Brain pericyte (primary cell): ENCODE results near the gene PIK3CA.
A peak's percentile ranks its signal among the peaks of the same experiment; 100 is the strongest.

Experiments used
- DNase-seq: peaks from one replicate; pipeline ENCODE4 v3.0.0-alpha.2; 2012; ENCODE audit warnings: low read depth, low spot score

The PIK3CA gene

DNA sequence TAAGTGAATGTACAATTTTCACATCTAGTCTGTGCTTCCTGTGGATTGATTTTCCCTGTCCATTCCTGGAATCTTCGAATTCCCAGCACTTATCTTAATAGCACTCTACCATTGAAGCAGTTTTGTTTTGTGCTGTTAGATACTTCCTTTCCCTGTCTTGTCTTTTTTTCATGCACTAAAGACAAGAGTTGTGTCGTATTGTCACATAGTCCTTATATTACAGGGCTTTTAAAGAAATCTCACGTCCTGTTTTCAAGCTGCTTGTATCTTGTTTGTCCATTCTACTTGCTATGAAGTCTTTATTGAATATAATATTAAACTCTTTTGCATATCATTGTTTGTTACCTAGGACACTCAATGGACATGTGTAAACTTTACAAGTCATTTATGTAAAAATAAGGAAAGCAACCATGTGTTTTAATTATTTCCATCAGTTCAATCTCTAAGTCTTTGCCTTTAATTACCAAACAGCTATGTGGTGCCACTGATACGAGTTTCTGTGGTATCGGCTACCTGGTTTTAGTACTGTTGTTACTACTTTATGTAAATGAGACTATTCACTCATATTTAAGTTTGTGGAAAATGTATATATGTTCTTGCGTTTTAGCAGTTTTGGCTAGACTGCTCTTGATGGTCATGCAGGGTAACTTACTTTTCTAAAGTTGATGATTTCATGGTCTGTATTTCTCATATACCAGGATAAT is 10.3 kb downstream of the PIK3CA start:
- no peak for DNase-seq

GRCh38 chr3:179163503-179163902 is 15.3 kb downstream of the PIK3CA start:
- no peak for DNase-seq

- no peak for DNase-seq
Measured at GRCh38 chr3:179164857-179165256, 16.7 kb downstream of the PIK3CA start.

DNA sequence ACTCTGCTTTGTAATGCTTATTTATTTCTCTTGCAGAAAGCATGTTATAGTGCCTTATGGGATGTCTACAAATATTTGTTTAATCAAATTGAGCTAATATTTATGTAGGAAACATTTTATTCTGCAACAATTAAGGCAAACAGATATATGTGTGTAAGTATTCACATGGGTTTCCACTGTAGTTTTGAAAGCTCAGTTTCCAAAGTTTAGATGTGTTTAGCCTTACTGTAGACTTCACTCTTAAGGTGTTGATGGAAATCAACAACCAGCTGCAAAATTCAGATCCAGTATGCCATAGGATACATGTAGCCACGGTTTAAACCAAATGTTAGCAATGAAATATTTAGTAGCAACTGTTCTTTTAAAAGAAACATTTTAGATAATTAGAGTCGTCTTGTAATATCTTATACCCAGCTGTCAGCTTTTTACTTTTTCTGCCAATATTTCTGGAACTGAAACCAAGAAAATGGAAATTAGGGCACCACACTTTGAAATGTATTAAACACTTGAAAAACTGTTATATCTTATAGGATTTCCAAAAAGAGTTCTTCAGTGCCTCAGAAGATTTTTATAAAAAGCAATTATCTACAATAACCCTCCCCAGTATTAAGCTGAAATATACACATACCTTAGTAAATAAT is 18.5 kb downstream of the PIK3CA start:
- DNase-seq: no peak

- DNase-seq: no peak
Measured at GRCh38 chr3:179168918-179169317, 20.8 kb downstream of the PIK3CA start.

DNA sequence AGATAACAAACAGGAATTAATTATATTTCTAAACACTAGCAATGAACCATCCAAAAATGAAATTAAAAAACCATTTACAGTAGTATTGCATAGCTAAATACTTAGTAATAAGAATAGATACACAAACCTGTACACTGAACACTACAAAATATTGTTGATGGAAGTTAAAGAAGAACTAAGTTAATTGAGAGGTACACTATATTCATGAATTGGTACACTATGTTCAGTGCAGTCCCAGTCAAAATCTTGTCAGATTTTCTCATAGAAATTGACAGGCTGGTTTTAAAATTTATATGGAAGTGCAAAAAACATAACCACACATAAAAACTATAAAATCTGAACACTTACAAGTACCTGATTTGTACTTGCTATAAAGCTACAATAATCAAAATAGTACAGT is 24.4 kb downstream of the PIK3CA start:
- no peak for DNase-seq

DNA sequence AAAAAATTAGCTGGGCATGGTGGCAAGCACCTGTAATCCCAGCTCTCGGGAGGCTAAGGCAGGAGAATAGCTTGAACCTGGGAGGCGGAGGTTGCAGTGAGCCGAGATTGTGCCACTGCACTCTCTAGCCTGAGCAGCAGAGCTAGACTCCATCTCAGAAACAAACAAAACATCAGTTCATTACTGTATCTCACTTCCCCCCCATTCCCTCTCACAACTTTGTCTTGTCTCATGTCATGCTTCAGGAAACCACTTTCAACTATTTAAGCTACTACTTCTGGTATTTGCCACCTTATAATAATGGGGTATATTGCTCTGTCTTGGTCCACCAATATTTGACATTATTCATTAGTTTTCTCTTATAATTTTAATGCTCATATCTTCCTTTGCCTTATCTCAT is 26.2 kb downstream of the PIK3CA start:
- DNase-seq: no peak

DNA sequence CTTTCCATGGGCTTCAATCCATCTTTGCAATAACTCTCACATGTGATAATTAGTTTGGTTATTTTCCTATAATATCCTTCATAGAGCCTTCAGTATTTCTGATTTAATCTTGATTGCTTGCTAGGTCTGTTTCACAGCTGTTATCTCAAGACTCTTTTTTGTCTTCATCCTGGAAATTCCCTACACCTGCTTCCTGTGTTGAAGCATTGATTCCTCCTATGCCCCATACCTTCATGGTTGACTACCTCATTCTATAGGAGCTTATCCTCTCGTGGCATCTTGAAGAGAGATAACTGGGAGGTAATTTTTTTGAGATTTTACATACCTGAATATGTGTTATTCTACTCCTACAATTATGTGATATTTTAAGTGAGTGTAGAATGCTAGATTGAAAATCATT is 26.7 kb downstream of the PIK3CA start:
- no peak for DNase-seq

DNA sequence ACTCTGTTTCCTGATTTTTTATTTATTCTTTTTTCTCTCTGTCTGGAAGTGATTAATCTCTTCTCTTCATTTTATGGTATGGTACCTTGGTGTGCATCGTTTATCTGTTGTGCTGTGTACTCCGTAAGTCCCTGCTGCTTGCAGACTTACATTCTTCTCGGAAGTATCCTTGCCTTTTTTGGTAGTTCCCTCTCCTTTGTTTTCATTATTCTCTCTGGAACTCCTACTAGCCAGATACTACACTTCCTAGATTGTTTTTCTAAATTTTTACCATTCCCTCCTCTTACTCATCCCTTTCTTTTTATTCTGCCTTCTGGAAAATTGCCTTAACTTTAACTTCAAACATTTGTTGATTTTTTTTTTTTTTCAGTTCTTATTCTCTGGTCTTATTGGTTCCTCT is 27.2 kb downstream of the PIK3CA start:
- DNase-seq: no peak

DNA sequence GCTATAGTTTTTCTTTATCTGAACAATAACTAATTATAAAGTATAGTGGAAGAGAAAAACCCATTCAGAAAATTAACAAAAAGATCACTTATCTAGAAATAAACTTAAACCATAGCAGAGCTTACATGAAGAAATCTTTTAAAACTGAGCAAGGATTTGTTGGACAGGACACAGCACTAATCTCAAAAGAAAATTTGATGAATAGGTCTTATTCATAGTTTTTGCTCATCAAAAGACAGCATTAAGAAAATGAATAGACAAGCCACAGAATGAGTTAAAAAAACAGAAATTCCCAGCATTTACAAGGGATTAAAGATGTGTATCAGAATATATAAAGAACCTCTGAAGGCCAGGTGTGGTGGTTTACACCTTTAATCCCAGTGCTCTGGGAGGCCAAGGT is 29.5 kb downstream of the PIK3CA start:
- no peak for DNase-seq

DNA sequence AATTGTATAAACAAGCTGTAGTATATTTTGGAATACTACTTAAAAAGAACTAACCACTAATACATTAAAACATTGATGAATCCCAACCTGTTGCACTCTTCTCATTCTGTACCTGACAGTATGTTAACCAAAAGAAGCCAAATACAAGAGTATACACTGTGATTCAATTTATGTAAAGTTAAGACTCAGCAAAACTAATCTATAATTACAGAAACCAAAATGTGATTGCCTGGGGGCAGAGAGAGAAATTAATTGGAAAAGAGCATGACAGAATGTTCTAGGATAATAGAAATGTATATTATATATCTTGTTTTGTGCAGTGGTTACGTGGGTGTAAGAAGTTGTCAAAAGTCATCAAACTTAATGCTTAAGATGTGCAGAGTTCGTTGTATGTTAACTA is 31.1 kb downstream of the PIK3CA start:
- DNase-seq: no peak

DNA sequence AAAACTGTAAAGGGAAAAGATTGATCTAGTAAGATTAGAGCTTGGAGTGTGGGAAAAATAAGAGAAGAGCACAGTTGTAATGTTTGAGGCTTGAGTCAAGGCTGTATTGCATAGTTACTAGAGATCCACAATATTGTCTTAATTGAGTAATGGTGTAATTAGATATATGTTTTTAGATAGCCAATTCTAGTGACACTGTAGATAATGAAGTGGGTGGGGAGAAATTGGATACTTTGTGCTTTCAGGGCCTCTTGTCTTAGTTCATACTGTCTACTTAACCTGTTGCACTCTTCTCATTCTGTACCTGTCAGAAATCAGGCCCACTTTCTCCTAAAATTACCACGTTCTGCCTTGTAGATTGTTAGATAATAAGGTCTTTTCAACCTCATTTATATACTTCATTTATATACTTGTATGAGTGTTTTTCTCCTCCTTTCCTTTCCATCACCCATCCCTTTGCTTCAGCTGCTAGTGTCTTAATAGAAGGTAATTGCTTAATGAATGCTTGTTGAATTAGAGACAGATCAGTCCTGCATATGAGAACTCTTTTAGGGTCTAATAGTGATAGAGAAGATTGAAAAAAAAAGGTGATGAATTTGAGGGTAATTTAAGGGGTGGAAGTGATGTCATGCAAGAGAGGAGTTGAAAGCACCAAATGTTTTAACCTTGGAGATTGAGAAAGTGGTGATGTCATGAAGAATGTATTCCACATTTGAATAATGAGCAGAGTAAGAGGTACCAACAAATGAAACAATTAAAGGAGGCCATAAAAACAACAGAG is 32.0 kb downstream of the PIK3CA start:
- no peak for DNase-seq

DNA sequence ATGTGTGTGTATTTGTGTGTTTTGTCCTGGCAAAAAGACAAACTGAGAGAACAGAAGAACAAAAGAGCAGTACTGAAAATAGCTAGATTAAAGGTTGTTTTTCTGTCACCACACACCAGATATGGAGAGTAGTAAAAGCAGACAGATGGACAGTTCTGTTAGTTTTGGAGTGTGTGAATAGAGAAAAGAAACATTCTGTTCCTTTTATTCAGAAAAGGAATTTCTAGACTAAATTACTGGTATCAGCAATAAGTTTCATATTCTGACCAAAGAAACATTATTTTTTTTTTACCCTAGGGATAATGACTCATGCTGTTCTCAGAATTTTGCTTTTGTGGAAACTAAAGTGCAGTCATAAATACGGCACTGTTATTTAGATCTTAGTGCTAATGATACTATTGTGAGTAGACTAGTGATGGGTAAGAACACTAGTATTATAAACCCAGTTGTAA is 32.9 kb downstream of the PIK3CA start:
- DNase-seq: peak; percentile 65

- no peak for DNase-seq
Measured at GRCh38 chr3:179181993-179182551, 33.9 kb downstream of the PIK3CA start.

- DNase-seq: no peak
Measured at GRCh38 chr3:179182902-179183301, 34.7 kb downstream of the PIK3CA start.

- no peak for DNase-seq
Measured at GRCh38 chr3:179184826-179185225, 36.7 kb downstream of the PIK3CA start.

DNA sequence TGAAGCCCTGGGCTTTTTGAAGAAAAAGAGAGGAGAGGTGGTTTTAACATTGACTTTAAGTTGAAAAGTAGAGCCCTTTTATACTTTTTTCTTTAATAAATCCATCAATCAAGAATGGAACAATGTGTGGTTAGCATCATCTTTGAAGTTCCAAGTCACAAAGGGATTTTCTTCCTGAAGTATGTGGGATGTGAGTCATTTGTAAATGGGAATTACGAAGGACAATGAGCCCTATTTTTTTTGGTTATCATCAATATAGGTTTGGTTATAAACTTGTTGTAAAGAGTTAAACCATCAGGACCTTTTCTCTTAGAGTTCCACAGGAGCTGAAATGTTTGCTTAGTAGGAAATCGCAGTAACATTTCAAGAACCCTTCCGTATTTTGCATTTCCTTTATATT is 38.3 kb downstream of the PIK3CA start:
- DNase-seq: no peak

DNA sequence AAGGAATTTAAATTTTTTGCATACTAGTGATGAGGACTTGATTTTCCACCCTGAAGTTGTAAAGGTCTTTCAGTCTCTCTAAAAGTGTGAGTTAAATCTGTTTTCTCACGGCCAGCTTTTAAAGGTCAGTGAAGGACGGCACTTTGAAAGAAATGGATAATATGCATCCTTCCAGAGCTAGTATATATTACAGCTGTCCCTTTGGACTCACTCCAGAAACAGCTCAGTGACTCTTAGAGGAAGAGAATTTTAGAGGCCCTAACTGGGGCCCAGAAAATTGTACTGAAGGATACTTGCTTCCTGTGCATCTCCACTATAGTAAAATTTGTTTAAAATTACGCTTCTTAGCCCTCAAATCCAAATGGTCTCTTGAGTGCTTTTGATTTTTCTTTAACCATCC is 41.6 kb downstream of the PIK3CA start:
- peak; percentile 57 for DNase-seq

DNA sequence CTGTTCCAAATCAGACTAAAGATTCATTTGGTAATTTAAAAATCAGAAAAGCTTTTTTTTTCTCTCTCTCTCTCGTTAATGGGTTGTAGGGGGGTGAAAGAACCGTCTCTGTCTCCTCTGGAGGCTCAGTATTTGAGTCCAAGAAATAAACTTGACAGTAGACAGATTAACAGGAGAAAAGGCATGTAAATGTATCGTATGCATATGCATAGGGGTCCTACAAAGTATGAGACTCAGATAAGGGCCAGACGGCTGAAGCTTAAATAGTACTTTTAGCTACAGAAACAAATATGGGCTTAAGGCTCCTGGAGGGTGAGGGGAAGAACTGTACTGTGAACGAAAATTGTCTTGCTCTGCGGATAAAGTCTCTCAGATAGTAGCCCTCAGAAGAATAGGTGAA is 42.4 kb downstream of the PIK3CA start:
- DNase-seq: no peak

- no peak for DNase-seq
Measured at GRCh38 chr3:179192542-179192941, 44.4 kb downstream of the PIK3CA start.

- DNase-seq: no peak
Measured at GRCh38 chr3:179194931-179195330, 46.8 kb downstream of the PIK3CA start.

- peak; percentile 70 for DNase-seq
Measured at GRCh38 chr3:179196098-179196497, 47.9 kb downstream of the PIK3CA start.
